Lower leg skin (tissue), 3 donors: Measurements from ENCODE around the gene C9.

Experiments
- POLR2A ChIP-seq, 2 donors: fragments of 450-650 bp; IDR thresholded peaks; one replicate each; pipeline ENCODE4 v1.6.1; 2016 to 2017; ENCODE audit warnings: antibody characterized with exemption in 2 of 2, mild to moderate bottlenecking in 1 of 2, moderate library complexity in 1 of 2
- TF ChIP-seq, protein P1 (sequence below), 3 donors: fragments of 450-650 bp; IDR thresholded peaks; one replicate each; pipeline ENCODE4 v1.5.1; 2016; ENCODE audit warnings: antibody characterized with exemption in 3 of 3, mild to moderate bottlenecking in 3 of 3, moderate library complexity in 2 of 3

GRCh38 chr5:39328731-39329130 is 35.6 kb downstream of the C9 start:
- TF ChIP-seq, protein P1, sequence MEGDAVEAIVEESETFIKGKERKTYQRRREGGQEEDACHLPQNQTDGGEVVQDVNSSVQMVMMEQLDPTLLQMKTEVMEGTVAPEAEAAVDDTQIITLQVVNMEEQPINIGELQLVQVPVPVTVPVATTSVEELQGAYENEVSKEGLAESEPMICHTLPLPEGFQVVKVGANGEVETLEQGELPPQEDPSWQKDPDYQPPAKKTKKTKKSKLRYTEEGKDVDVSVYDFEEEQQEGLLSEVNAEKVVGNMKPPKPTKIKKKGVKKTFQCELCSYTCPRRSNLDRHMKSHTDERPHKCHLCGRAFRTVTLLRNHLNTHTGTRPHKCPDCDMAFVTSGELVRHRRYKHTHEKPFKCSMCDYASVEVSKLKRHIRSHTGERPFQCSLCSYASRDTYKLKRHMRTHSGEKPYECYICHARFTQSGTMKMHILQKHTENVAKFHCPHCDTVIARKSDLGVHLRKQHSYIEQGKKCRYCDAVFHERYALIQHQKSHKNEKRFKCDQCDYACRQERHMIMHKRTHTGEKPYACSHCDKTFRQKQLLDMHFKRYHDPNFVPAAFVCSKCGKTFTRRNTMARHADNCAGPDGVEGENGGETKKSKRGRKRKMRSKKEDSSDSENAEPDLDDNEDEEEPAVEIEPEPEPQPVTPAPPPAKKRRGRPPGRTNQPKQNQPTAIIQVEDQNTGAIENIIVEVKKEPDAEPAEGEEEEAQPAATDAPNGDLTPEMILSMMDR (IDR thresholded peaks at IDR 0.05), result no peak
- no peak for TF ChIP-seq POLR2A (IDR thresholded peaks at IDR 0.05)
